Activated CD4-positive, alpha-beta T cell treated with anti-CD3 and anti-CD28 coated beads for 24 hours (primary cell): ENCODE measurements around the gene NDUFA13.
"Not testable (repeated sequence)": the region's sequence is repeated elsewhere in the genome, so short reads cannot be mapped to it uniquely, and the experiment has no call there.

Experiments used
- DNase-seq, 2 donors: peaks; one replicate each; pipeline ENCODE4 v3.0.0-alpha.2; 2020; ENCODE audit warnings: low read depth in 2 of 2

The NDUFA13 gene

DNA sequence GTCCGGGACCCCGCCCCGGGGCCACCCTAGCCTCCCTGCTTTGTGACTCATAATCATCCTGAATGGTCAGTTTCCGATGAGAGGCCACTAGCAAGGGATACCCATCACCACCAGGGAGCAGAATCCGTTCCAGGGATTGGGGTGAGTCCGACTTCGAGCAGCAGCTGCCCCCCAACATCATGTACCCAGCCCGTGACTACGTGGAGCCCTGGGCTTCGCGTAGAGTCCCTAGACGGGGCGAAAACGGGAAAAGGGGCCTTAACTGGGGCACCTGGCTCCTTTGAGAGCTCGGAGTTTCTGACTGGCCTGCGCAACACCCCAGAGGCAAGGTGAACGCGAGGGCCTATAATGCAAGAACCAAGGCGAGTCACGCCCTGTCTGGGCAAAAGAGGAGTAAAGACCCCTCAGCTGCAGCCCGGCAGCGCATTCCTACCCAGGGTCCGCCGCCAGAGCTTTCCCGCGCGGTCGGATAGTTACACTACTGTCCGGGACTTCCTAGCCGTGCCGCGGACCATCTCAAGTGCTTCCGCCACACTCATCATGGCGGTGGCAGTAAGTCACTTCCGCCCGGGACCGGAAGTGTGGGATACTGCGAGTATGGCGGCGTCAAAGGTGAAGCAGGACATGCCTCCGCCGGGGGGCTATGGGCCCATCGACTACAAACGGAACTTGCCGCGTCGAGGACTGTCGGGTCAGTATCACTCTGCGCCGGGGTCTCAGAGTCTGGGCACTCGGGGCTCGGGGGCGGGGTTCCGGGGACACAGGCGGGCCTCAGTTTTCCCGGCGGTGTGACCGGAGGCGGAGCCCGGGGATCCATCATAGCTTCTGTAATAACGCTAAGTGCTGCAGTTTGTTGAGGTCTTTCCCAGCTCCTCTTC, at the start of gene NDUFA13:
NDUFA13 (plus strand) TSS at position 584 of the 878 bp plus-strand sequence; CDS start at position 598, 14 bp downstream.
- DNase-seq, result peak; percentile 90 to 93

DNA sequence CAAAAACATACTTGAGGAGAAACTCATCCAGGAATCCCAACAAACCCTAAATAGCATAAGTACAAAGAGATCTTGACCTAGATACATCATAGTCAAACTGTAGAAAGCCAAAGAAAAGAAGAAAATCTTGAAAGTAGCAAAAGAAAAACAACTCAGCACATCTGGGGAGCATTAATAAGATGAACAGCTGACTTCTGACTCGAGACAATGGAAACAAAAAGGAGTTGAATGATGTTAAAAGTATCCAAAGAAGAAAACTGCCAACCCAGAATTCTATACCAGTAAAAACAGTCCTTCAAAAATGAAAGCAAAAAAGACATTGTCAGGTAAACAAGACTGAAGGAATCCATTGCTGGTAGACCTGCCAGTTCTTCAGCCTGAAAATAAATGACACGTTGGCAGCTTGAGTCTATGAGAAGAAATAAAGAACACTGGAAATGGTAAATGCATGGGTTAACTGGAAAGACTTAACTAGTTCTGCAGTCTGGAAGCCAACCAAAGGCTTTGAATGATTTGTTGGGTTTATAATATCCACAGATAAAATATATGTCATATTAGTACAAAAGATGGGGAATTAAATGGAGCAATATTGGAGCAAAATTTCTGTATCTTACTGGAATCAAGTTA, 47.5 kb upstream of the NDUFA13 start:
- no peak for DNase-seq

DNA sequence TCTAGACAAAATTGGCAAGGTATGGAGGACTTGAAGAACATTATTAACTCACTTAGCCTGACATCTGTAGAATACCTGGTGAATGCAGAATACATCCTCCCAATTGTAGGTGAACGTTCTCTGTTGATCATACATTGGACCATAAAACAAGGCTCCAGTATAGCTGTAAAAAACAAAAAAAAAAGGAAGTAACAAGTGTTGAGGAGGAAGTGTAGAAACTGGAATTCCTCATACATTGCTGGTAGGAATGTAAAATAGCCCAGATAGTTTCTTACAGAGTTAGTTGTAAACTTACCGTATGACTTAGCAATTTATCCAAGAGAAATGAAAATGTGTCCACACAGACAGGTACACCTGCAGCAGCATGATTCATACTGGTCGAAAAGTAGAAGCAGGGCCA, 45.4 kb upstream of the NDUFA13 start:
- DNase-seq, result no peak

DNA sequence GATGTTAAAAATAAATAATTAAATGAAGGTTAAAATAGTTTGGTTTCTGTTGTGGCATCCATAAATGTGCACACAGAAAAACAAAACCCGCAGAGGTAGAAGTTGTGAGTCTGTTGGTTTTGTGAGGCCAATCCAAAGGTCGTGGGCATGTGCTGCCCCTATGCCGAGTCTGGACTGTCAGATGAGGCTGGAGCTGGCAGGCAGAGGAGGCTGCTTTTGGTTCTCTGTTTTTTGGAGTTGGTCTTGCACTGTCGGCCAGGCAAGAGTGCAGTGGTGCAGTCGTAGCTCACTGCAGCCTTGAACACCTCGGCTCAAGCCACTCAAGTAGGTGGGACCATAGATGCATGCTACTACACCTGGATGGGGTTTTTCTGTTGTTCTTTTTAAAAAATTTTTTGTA, 44.3 kb upstream of the NDUFA13 start:
- no peak for DNase-seq

DNA sequence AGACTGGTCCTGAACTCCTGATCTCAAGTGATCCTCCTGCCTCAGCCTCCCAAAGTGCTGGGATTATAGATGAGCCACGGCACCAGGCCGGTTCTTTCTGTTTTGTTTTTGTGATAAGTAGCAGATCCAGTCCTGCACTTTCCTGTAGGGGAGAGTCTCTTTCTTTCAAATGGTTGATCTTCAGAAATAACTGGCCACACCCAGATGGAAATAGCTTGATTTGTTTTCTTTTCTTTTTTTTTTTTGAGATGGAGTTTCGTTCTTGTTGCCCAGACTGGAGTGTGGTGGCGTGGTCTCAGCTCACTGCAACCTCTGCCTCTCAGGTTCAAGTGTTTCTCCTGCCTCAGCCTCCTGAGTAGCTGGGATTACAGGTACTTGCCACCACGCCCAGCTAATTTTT, 43.9 kb upstream of the NDUFA13 start:
- not testable (repeated sequence) for DNase-seq

DNA sequence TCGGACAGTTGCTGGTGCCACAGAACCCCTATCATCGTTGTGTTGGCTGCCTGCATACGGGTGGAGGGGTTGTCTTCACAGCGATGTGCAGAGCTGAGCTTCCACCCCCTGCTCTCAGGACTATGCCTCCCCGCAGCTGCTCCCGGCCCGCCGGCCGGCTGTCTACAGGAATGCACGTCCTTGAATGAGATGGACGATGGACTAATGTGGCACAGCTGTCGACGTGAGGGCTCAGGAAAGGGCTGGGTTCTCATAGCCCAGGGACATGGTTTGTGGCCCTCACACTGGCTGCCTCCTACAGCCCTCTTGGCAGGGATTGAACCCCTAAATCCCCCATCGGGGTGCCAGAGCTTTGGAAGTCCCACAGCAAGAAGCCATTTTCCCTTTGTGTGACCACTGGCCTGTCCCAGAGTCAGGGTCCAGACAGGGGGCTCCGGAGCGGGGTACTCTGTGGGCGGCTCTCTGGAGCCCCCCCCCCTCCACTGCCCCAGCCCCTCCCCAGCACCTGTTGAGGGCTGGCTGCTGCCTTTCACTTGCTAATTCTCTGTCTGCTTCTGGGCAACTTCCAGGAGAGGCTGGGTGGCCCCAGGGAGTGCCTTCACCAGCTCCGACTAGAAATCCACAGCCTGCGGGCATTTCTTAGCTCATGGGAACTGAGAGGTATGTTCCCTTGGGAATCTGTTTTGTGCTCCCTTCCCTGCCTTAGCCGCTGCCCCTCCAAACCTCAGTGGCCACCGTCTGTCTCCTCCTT, 40.8 kb upstream of the NDUFA13 start:
- no peak for DNase-seq

DNA sequence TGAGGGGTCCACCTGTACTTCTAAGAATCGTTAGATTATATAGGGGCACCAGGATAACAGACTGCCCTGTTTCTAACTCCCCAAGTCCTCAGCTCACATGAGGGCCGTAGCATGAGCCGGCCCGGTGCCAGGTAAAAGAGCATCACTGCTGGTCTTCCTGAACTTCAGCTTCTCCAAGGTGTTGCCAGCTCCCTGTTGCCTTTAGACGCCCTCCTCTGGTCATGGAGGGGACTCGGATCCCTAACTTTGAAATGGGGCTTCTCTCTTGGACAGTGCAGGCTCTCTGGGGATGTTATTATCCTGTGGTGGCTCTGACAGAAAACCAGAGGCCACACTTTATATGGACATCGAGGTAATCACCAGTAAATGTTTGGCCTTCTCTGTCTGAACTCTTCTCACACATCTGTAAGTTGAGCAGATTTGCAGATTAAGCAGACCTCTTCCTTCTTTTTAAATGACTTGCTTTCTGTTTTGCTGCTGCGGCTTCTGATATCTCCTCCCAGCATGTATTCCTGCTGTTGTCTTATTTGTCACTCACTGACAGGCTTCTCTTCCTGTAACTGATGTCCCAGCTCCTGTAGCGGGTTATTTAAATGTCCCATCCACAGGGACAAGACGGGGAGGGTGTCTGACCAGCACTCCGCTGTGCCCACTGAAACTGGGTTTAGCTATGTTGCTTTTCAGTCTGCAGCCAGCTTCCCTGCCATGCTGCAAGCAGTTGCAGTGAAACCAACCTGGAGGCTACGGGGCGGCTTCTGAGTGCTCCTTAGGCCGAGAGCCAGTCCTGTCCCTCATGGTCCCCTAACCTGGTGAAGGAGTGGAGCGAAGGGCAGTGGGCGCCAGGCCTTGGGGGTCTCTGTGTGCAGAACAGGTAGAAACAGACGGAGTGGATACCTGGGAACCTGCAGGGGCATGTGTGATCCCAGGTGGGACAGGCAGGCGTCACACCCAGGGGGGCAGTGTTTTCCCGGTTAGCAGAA, 39.9 kb upstream of the NDUFA13 start:
- no peak for DNase-seq

DNA sequence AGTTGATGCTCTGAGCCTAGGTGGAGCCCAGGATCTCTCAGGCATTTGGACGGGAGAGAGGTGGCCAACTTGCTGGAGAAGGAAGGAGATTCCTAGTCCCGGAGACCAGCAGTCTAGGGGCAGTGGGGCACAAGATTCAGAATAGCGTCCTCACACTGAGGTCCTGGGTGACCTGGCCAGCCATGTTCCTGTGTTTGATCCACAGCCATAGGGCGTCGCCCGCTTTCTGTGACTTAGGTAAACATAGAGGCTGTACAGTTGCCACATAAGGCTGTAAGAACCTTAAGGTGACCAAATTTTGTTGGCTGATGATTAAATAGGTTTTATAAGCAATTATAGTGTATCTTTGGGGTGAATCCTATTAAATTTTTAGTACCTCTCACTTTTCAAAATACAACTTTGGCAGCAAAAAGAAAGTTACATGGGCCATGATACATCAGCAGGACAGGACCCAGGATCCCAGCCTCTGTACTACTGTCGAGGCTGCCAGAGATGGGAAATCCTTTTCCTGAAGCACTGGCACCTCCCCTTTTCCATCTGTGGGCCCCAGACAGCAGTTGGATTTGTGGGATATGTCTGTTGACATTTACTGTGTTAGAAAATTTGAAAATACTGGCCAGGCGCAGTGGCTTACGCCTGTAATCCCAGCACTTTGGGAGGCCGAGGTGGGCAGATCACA, 38.2 kb upstream of the NDUFA13 start:
- DNase-seq, result no peak

DNA sequence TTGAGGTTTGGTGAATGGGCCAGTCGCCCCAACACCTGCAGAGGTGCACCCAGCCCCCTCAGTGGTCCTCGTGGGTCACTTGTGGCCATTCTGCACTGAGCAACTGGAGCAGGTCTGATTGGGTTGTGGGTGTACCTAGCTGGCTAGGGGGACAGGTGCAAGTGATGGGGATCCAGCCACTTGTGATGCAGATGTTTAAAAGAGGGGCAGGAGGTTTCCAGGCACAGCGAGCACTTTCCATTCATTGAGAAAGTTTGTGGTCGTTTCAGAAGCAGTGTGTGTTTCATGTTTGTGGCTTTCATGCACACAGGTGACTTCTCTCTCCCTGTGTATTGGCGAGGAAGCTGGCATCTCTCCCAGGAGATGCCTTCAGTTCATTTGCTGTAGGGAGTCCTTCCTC, 35.3 kb upstream of the NDUFA13 start:
- DNase-seq, result no peak

DNA sequence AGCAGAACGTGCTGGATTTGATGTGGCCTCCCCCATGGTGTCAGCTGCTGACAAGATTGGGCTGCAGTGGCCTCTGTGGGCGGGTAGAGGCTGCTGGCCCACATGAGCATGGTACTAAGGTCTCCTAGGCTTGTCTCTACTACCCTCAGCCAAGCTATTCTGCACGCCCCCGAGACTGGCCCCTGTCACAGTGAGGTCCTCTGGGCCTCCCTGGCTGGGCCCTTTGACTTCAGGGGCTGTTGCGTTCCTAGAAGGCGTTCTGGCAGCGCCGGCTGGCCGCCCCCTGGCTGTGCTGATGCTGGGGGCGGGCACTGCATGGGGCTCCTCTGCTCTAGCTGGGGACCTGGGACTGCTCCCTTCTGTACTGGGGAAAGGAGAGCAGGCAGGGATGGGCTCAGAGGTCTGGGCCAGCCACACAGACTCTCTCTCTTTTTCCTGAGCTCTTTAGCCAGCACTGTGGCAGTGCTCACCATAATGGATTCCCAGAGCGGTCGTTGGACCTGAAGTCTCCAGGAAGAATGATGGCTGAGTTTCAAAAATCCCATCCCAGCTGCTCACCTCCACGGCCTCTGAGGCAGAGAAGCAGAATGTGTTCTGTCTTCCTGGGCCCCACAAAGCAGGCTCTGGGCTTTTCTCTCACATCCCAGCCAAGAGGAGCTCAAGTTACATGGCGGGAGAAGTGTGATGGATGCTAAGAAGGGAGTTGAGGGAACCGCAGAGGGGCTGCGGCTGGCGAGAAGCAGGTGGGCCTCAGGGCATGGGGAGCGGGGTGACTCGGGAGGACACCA, 33.0 kb upstream of the NDUFA13 start:
- DNase-seq, result no peak

DNA sequence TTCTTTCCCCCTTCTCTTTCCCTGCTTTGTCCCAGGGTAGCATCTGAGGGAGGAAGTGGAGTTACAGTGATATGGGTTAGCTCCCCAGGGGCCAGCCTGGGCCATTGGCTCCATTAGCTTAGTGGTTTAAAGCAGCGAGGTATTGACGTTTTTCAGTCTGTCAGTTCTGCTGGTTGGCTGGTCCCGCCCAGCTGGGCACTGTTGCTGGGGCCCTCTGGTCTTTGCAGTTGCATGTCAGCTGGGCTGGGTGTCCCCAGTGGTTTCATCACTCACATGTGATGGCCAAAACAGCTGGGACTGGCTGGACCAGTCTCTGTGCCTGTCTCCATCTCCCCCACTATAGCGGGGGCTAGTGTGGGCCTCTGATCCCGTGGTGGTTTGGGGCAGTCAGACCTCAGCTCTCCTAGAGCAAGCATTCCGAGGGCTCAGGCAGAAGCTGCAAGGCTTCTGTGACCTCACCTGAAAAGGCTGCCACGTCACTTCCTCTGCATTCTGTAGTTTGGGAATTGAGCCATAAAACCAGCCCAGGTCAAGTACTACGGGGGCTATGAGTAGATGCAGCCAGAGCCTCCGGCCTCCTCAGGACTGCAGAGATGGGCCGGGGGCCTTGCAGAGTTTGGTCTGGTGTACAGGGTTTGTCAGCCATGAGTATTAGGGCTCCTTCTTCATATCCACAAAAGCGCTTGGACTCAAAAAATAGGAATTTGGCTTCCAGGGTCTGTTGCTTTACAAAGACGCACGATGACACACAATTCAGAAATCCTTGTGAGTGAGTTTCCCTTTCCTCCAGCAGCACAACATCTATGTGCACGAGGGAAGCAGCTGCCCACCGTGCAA, 30.6 kb upstream of the NDUFA13 start:
- DNase-seq, result no peak

DNA sequence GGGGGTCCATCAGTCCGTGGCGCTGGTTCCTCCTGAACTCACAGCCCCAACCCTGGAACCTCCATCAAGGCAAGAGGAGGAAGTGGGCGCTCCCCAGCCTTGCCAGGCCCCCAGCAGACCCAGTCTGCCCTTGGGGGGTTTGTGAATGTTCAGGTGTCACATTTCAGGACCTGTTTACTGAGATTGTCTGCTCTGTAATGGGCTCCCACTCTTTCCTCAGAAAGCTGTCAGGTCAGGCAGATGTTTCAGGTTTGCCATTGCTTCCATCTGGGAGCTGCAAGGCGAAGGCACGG, 30.1 kb upstream of the NDUFA13 start:
- no peak for DNase-seq

DNA sequence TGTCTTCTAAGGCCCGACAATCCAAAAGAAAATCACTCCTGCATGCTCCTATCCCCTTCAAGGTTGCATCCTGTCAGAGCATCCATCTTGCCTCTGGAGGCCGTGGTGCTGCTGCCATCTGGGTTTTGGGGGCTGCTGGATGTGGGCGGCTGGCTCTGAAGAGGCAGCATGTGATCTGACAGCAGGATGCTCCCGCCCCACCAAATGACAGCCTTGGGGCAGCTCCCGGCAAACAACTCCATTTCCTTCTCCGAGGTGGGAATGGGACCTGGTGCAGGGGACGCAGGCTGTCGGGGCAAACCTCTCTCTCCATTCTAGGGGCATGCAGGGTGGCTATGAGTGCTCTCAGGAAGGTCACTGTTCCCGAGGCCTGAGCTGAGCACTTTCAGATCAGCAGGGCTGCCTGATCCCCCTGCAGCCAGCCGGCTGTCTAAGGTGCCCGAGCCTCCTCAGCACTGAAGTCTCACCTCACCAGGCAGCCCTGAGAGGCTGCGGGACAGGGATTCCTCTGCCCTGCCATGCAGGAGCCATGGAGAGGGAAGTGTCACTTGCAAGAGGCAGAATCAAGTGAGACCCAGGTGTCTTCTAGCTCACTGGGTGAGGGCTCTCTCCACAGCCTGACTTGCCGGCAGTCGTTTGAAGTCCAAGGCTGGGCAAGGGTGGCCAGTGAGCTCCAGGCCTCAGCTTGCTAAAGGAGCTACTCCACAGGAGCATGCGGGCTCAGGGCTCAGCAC, 29.5 kb upstream of the NDUFA13 start:
- DNase-seq, result no peak

DNA sequence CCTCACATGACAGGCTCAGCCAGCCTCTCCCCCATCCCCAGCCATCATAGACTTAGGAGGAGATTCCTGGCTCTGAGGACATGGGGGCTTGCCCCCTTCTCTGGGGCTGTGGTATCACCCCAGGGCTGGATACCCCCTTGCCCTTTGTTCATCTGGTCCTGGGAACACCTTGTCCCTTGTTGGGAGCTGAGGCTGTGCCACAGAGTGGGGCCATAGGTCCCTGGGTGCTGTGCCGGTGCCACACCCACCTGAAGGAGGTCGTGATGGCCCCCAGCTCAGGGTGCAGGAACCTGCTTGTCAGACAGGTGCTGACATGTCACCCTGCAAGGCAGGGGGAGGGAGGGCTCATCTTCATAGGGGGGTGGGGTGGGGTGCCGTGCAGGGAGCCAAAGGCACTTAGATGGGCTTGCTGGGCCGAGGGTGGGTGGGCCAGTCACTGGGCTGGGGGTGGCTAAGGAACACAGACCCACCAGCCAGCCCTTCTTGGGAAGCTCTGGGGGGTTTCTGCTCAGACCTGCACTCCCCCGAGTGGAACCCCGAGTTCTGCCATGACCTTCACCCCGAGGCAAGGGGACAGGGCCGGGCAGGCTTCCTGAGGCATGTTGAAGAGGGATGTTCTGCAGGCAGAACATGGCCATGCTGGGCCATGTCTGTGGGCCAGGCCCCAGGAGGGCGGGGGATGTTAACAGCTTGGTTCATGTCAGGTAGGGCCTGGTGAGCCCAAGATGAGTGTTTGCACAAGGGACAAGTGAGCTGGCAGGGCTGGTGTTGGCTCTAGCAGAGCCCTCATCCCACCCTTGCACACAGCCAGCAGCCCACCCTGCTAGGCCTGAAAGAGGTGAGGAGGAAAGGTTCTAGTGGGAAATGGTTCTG, 28.7 kb upstream of the NDUFA13 start:
- DNase-seq, result no peak

DNA sequence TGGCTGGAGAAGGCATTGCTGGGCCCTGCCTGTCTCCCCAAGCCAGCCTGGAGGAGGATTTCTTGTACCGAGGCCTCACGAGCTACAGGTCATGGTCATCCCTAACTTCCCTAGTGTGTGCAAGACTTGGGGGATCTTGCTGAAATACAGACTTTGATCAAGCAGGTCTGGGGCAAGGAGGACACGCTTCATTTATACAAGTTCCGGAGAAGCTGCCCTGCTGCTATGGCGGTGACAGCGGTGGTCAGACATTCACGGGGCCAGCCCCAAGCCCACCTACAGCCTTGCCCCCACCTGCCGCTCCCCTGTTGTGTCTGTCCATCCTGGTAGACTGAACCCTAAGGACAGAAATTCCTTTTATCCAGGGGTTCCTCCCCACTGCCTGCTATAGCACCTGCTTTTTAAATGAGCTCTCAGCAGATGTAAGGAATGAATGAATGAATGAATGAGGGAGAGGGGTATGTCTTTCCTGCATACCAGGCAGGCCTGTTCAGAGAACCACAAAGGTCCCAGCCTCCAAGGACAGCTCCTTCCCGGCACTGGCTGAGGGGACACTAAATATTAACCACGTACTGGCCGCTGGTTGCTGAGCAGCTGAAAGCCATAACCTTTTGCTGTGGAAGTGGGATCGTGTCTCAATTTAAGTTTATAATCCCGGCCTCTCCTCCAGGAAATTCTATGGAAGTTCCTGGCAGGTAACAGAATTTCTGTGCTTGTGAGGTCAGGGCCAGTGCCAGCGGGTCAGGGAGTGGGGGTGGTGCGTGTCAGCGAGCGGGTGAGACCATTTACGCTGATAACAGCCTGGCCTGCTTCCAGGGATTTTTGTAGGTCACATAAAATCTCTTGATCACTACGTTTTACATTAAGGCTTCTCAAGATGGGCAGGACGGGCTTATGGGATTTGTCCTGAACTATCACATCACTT, 27.8 kb upstream of the NDUFA13 start:
- DNase-seq, result no peak

DNA sequence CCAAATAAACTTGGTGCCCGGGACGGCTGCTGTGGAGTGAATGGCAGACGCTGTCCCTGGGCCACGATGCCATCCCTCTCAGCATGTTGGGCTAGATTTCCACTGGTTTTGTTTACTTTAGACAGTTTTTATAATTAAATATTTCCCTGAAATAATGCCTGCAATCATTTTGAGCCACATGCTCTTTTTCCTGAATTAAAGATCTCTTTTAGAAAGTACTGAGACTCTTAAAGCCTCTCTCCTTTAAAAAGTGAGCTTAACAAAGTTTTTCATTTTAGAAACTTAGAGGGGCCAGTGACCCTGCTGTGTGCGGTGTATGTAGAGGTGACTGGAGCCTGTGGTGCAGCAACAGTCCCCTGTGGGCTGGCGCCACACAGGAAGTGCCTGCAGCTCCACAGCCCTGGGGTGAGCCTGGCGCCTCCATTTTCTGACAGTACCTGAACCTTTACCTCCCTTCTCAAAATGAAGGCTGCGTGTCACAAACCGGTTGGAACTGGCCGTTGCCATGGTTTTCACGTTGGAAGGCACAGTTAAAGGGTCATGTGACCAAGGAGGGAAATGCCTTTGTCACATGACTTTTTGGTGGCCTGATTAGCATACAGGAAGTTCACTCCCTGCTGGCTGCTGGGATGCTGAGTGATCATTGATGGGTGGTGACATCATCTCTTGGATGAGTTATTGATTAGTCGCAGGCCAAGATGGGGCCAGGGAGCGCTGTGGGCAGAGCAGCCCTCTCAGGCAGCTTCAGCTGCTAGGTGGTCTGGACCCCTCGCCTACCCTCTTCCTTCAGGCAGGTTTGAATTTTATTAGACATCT, 26.9 kb upstream of the NDUFA13 start:
- DNase-seq, result peak; percentile 61 to 67
